Activated CD8-positive, alpha-beta memory T cell treated with anti-CD3 and anti-CD28 coated beads for 24 hours (primary cell): ENCODE data around the gene CD9.
"Not testable (repeated sequence)": the region's sequence is repeated elsewhere in the genome, so short reads cannot be mapped to it uniquely, and the experiment has no call there.

Experiments used
- DNase-seq: peaks from one replicate; pipeline ENCODE4 v3.0.0-alpha.2; 2020

The CD9 gene

DNA sequence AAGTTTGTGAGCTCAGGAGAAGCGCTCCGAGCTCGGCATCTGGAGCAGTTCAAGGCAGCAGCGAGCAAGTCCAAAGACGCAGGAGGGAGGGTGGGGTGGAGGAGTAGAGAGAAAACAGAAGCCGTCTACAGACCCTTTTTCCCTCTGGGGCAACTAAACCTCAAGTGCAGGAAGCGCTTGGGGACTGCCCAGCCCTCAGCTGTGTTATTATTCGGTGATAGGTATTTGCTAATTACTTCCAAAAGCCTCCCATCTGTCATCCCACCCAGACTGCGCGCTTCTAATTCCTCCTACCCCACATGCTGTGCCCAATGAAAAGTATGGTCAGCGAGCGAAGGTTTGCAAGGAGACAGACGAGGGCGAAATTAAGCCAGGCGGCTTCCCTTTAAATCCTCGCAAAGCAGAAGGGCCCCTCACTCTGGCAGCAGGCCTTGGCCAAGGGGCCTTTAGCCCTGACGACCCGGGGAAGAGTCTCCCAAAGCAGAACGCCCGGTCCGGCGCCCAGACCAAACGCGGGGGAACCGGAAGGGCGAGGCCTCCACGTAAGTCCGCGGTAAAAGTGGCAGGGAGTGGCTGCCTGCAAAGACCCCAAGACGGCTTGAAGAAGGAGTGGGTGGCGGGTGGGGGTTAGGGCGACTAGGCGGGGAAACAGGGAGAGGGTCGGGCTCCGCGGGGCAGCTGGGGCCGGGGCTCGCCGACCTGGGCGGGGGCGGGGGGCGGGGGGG lies 507 bp upstream of the CD9 start:
- no peak for DNase-seq

- no peak for DNase-seq
Observed at GRCh38 chr12:6201213-6201608, 1.0 kb downstream of the CD9 start.

GRCh38 chr12:6201826-6202225 lies 1.6 kb downstream of the CD9 start:
- DNase-seq: no peak

DNA sequence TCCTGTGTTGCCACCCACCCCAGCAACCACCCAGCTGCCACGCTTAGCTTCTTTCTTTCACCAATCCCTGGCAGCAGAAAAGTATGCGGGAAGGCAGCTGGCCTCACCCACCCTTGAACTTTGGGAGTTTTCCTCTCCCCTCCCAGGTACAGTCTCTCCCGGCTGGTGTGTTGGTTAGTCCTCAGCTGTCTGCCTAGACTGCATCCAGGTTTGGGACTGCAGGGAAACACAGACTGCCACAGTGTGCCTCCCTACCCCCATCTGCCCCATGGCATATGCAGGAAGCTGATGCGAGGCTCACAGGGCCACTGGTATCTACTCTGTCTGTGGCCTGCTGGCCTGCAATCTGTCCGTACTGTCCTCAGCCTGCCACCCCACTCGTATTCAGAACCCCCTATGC lies 2.1 kb downstream of the CD9 start:
- DNase-seq: no peak

GRCh38 chr12:6202846-6203245 lies 2.6 kb downstream of the CD9 start:
- no peak for DNase-seq

DNA sequence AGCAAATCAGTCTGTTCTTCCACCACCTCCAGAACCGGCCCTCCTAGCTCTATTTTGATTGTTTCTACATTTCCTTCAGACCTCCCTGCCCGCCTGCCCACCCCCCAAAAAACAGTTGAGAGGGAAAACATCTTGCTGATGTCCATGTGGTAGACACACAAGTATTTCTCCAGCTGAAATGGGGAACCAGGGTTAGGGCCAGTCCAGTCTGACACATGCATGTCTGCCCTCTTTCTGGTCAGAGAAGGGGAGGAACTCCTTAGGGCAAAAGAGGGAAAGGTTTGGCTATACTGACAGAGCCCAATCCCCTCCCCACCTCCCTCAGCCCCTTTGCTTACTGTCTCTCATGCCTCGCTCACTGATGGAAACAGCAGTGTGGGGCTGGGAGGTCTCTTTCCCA lies 3.4 kb downstream of the CD9 start:
- DNase-seq: no peak

DNA sequence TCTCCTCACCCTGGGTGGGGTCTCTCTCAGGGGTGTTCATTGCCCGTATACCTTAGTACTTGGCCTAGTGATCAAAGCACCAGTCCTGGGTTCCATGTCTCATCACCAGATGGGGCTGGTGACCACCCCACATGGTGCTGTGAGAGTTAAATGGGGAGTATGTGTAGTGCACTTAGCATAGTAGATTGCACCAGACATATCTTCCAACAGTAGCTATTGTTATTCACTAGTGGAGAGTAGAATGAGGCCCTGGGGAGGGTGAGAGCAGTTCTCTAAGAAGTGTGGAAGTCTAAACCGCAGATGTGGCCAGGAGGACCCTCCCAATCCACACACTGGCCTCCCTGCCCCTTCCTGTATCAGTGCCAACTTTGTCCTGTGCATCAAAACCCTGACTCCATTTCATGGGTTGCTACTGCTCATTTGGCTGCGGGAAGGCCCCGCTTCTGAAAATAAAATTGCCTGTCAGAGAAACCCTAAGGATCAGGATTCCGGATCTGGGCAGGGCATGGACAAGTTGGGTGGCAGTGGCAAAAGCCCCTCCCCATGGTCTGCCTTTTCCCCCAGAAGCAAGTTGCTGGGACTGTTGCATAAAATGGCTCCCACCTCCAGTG lies 4.4 kb downstream of the CD9 start:
- no peak for DNase-seq

DNA sequence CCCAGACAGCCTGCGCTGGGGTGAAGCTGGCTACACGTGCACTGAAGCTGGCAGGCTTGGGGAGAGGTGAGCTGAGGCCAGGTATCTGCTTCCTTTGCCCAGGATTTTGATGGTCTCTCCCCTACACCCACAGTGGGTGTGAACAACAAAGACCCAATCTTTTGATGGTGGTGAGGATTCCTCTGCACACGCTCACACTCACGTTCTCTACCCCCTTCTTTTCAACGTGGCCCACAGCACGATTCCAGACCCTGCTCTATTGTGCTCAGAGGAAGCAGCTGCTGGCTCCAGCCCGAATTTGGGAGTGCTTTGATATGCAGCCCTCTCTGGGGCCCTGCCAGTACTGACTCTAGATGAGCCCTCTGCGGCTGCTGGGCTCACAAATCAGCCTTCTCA lies 4.9 kb downstream of the CD9 start:
- no peak for DNase-seq

GRCh38 chr12:6205761-6206160 lies 5.6 kb downstream of the CD9 start:
- DNase-seq: no peak

- DNase-seq: no peak
Observed at GRCh38 chr12:6206327-6206726, 6.1 kb downstream of the CD9 start.

- no peak for DNase-seq
Observed at GRCh38 chr12:6207259-6207925, 7.2 kb downstream of the CD9 start.

GRCh38 chr12:6208130-6208529 lies 7.9 kb downstream of the CD9 start:
- no peak for DNase-seq

GRCh38 chr12:6209428-6209827 lies 9.2 kb downstream of the CD9 start:
- DNase-seq: not testable (repeated sequence)

- DNase-seq: no peak
Observed at GRCh38 chr12:6211421-6211869, 11.2 kb downstream of the CD9 start.

- no peak for DNase-seq
Observed at GRCh38 chr12:6212086-6212485, 11.9 kb downstream of the CD9 start.

GRCh38 chr12:6213969-6214368 lies 13.8 kb downstream of the CD9 start:
- no peak for DNase-seq

GRCh38 chr12:6214633-6215032 lies 14.4 kb downstream of the CD9 start:
- DNase-seq: no peak

GRCh38 chr12:6215120-6215807 lies 15.1 kb downstream of the CD9 start:
- DNase-seq: no peak

DNA sequence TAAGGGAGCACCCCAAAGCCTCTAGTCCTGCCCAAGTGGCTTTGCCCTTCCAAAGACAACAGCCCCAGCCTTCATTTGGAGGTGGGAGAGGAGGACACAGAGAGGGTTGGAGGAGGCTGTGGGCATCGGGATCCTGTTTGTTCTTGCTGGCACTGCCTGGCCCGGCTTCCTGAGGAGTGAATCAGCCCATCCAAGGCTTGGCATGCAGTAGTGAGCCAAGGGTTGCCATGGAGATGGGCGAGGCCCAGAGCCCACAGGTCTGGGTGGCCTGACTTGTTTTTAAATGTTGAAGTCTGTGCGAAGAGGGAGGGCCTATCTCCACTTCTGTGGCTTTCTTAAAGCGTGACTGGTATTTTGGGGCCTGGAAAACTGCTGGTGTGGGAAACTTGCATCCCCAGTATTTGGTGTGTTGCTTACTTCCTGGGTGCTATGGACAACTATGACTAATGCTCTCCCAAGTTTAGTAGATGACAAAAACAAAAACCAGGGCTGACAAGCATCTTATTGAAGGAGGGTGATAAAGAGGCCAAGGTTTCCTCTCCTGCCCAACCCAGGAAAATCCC lies 15.8 kb downstream of the CD9 start:
- no peak for DNase-seq

DNA sequence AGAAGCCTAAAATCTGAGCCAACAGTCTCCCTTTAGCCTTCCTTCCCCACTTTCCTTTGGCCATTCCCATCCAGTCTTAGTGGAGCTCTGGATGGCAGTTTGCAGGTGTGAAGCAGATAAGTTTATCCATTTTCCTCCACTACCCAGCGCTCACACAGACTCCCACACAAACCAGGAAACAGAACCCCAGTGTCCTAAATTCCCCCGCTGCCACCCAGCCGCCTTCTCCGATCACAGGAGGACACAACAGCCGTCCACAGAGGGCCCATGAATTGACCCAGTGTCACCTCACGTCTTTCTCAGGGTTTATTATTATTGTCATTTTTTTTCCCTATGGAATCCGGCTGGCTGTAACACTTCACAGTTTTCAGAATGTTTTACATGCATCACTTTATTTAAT lies 16.4 kb downstream of the CD9 start:
- DNase-seq: no peak

- DNase-seq: no peak
Observed at GRCh38 chr12:6218347-6218925, 18.2 kb downstream of the CD9 start.

DNA sequence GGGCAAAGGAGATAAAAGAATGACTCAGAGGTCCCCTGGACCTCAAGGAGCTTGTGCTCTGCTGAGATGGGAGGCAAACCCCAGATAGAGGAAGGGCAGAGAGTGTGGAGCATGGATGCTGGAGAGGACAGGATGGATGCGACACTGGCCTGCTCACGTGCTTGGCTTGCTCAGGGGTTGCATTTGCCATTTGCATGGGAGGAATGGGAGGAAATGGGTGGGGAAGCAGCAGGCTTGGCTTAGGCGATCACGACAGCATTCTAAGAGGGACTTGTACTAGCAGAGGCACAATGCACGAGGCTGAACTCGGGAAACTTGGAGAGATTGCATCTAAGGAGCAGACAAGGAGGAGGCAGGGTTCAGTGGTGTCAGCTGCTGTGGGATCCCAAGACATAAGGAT lies 19.8 kb downstream of the CD9 start:
- DNase-seq: no peak

DNA sequence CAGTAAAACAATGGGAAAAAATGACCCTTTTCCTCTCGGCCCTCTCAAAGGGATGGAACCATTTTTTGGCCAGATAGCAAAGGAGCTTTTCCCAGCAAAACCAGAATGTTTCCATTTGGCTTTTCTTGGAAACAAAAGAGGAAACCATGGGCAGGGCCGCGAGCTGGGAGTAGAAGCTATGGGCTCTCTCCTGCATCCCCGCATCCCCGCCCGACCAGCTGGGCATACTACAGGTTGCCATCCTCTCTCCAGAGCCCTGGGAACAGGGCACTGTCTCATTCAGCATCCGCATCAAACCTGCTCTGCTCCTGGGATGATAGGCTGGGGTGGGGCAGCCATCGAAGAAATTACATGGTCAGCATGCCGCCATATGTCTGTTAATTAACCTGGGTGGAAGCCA lies 20.9 kb downstream of the CD9 start:
- DNase-seq: no peak
